ENCODE measurements around the gene RWDD2A.
"Not testable (repeated sequence)": the region's sequence is repeated elsewhere in the genome, so short reads cannot be mapped to it uniquely, and the experiment has no call there.

Gene RWDD2A

DNA sequence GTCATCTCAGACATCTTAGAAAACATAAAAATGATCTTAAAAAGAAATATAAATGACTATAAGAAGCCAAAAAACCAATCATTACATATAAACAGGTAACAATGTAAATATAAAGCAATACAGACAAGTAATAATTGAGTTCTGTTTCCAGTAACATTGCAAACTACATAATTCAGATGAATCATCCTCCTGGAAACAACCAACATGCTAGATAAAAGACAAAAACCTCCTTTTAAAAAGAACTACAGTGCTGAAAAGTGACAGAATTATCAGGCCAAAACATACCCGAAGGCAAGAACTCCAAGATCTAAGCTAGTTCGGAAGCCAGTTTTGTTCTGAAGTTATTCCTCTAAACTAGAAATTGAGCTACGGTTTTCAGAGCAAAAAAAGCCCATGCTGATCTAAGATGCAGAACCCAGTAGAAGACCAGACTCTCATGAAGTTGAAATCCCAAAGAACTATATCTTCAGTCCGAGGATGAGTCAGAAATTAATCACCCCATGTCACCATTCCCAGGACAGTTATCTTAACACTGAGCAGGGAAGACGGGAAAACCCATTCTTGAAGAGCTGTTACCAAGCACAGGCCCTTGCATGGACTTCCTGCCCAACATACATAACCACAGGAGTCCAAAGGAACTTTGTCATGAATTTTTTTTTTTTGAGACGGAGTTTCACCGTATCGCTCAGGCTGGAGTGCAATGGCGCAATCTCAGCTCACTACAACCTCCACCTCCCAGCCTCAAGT lies 9.9 kb upstream of the RWDD2A start:
- Histone ChIP-seq H3K27ac (peak overlapping the region; percentile 34 to 58), H3K4me3 (no peak overlapping the region)
- DNase-seq (ENCODE audit: low spot score), result no peak
- TF ChIP-seq, protein P1, sequence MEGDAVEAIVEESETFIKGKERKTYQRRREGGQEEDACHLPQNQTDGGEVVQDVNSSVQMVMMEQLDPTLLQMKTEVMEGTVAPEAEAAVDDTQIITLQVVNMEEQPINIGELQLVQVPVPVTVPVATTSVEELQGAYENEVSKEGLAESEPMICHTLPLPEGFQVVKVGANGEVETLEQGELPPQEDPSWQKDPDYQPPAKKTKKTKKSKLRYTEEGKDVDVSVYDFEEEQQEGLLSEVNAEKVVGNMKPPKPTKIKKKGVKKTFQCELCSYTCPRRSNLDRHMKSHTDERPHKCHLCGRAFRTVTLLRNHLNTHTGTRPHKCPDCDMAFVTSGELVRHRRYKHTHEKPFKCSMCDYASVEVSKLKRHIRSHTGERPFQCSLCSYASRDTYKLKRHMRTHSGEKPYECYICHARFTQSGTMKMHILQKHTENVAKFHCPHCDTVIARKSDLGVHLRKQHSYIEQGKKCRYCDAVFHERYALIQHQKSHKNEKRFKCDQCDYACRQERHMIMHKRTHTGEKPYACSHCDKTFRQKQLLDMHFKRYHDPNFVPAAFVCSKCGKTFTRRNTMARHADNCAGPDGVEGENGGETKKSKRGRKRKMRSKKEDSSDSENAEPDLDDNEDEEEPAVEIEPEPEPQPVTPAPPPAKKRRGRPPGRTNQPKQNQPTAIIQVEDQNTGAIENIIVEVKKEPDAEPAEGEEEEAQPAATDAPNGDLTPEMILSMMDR (IDR thresholded peaks at IDR 0.05), result no peak

GRCh38 chr6:83185096-83185495 lies 8.1 kb upstream of the RWDD2A start:
- no peak overlapping the region for H3K27ac ChIP-seq
- TF ChIP-seq, protein P1 (IDR thresholded peaks at IDR 0.05), result no peak

GRCh38 chr6:83188501-83188900 lies 4.7 kb upstream of the RWDD2A start:
- no peak for DNase-seq (ENCODE audit: low spot score)
- TF ChIP-seq, protein P1 (IDR thresholded peaks at IDR 0.05), result no peak
- H3K4me3 ChIP-seq, result no peak overlapping the region
- no peak overlapping the region for H3K27ac ChIP-seq

More at GRCh38 chr6:83185096-83185495, 8.1 kb upstream of the RWDD2A start:
- no peak overlapping the region for H3K4me3 ChIP-seq
- DNase-seq (ENCODE audit: low spot score), result no peak

DNA sequence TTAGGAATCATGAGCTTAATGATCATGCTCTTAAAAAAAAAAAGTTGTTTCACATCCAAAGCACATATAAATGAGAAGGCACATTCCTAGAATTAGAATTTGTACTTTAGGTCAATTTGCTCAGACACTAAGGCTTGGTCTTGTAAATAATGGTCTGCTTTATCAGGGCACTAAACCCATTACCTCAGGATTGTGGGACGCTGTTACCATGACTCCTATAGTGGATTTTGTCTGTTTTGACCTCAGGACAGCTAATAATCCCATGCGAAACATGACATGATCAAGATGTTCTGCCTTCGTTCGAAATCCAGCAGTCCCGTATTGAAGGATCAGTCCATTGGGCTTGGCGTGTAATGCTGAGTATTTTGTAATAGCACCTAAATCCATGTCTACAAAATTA lies 2.5 kb upstream of the RWDD2A start:
- DNase-seq (ENCODE audit: low spot score), result no peak
- TF ChIP-seq, protein P1 (IDR thresholded peaks at IDR 0.05), result no peak
- no peak overlapping the region for H3K27ac ChIP-seq
- H3K4me3 ChIP-seq, result peak overlapping the region; percentile 15

DNA sequence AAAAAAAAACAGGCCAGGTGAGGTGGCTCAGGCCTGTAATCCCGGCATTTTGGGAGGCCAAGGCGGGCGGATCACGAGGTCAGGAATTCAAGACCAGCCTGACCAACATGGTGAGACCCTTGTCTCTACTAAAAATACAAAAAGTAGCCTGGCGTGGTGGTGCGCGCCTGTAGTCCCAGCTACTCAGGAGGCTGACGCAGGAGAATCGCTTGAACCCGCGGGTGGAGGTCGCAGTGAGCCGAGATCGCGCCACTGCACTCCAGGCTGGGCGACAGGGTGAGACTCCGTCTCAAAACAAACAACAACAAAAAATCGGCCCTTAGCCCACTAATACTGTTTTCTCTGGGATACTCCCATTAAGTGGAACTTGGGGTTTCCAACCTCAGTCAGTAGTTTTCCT lies 1.2 kb upstream of the RWDD2A start:
- H3K27ac ChIP-seq; DNase-seq (ENCODE audit: low spot score): not testable (repeated sequence)
- peak overlapping the region; percentile 93 for H3K4me3 ChIP-seq

- Histone ChIP-seq H3K4me3 (peak overlapping the region; percentile 93), H3K27ac (peak overlapping the region; percentile 87 to 90)
- TF ChIP-seq, protein P1 (IDR thresholded peaks at IDR 0.05), result no peak
- no peak for DNase-seq (ENCODE audit: low spot score)
These were observed 701 bp upstream of the RWDD2A start for GRCh38 chr6:83192456-83192855.

DNA sequence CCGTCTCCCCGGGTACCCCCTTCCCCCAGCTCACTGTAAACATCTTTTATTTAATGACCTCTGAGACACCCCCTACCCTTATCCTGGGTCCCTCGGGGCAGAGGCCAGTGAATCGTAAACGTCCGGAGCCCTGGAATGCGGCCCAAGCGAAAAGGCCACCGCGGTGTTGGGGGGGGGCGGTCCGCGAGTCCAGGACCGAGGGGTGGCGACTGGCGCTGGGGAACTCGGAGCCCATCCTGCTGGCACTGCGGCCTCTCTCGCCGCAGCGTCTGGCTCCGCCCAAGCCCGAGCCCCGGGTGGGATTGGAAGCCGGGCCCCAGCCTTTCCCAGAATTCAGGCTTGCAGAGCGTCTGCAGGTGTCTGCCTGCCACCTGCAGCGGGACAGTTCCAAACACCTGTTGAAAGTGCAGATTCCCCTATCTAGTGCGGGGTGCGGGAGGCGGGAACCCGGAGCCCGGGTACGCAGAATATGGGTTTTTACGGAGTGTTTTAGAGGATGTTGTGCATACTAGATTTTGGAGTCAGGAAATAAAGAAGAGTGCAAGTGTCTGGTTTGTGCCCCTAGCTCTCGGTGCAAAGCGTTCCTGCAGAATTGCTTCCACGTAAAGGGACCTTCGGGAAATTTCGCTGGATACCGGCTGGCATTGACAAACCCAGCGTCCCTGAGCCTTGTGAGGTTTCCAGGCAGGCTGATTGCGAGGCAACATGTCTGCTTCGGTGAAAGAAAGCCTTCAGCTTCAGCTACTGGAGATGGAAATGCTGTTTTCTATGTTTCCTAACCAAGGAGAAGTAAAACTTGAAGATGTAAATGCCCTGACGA lies 800 bp downstream of the RWDD2A start:
- DNase-seq (ENCODE audit: low spot score), result peak; percentile 81
- TF ChIP-seq, protein P1 (IDR thresholded peaks at IDR 0.05), result no peak
- peak overlapping the region; percentile 93 for H3K4me3 ChIP-seq
- peak overlapping the region; percentile 87 to 90 for H3K27ac ChIP-seq
